ENCODE measurements around the gene IL17RD.

The IL17RD gene

DNA sequence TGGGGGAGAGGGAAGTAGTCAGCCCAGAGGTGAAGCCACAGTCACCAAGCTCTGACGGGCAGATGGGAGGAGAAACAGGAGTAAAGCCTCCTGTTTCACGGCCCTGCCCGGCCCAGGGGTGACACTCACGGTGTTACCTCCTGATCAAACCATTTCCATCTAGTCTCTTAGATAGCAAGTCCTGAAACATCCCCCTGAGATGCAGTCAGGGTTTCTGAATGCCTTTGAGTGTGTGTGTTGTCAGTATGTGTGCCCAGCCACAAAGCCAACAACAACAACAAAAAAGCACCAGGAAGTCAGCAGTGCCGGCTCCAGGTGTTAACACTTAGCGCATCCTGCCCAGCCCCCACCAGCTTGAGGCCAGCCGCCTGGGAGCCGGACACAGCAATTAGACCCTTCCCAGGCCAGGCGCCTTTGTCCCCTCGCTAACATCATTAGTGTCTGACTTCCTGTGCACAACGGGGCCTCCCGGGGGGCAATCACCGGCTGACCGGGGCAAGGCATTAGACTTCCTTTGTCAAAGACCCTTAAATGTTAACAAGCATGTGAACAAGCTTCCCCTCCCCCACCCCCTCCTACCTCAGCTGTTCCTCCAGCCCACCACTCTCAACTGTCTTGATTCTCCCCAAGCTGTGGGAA is 34.5 kb downstream of the IL17RD start:
- no peak for DNase-seq (ENCODE audit: low read depth)

DNA sequence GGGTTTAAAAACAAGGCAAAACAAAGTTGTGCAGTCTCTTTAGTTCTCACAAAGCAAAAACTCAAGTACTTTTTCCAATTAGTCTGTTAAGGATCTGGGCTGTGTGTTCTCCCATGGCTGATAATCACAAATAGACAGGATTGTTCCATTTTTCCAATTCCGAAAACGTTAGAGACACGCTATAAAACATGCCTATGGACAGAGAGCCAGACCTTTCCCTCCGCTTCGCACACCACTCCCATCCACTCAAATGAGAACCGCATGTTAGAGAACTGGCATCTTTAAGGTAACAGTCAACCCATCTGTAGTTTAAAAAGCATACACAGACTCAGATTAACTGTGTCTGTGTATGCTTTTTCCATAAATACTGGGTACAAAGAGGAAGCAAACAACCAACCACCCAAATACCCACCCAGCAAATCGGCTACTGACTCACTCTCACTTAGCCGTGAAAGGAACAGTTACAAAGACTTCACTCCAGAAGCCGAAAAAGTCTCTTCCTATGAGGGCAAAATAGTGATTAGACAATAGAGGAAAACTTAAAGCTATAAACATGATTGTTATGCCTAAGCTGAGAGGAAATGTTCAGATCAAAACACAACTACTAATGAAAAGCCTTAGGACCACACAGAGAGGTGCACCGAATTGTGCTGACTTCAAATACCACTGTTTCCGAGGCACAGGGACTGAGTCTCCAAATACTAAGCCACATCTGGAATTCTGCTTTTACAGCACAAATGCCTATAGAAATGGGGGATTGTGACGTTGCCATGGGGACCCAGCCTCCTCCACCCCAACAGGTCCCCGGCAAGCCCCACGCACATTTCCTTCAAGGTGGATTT is 36.1 kb downstream of the IL17RD start:
- no peak for DNase-seq (ENCODE audit: low read depth)

DNA sequence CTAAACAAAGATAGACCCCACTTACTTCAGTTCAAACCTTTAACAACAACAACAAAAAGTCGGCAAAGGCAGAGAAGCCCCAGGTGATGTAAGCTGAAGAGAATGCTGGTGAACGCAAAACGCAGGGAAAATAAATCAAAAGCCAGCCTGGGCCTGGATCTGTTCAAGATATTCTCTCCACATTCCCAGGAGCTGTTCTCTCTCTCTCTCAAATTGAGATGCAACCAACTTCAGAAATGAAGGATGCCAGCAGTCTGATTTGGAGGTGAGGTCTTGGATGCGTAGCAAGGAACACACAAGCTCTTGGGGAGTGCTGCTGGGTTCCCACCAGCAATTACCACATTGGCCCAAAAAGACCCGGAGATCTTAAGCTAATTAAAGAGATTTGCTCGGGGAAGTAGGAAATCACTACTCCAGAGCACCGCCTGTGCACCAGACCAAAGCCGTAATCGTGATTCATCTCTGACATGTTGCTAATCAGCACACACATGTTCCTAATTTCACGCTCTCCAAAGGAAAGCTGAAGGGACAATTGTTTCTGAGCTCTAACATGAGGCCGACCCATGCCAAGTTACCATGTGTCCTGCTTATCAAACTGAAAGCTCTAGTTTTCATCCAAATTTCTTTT is 37.1 kb downstream of the IL17RD start:
- peak; percentile 36 for DNase-seq (ENCODE audit: low read depth)

DNA sequence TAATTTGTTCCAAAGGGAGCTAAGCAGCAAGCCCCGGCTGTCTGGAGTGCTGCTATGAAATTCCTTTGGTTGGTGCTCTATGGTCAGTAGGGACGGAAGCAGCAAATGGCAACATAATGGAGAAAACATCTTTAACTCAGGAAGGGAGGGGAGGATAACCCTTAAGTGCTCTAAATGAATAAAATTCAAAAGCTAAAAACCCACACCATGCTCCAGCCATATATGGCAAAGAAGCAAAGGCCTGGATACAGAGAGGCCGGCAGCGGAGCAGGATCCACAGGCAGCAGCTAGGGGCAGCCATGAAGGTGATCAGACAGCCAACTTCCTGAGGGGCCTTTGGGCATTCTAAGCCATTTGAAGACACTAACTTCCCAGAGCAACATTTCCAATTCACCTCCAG is 38.9 kb downstream of the IL17RD start:
- DNase-seq (ENCODE audit: low read depth) = no peak

DNA sequence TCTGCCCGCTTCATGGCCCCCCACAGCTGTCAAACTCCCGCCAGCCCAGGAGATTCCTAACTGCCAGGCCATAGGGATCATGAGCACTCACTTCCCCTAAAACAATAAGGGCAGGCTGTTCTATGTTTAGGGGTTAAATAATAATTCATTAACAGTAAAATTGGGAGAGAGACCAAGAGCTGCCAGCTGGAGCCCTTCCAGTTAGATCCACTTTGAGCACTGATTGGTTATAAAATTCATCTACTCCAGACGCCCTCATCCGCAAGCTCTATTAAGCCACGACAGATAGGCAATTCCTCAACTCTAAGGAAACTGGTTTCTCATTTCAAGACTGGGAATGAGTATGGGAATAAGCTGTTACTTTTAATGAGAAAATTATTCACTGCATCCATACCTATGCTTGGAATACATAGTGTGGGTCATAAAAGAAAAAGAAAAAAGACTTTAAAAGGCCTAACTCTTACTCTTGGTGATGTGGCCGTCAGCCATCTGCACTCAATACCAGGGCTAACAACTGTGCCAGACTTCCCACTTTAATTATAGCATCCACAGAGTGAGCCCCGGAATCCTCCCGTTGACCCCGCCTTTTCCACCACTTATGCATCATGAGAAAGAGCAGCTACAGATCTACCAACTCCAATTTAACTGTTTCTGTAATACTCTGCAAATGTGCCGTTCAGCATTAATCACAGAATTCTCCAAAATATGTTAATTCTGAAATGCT is 44.5 kb downstream of the IL17RD start:
- DNase-seq (ENCODE audit: low read depth) = no peak

DNA sequence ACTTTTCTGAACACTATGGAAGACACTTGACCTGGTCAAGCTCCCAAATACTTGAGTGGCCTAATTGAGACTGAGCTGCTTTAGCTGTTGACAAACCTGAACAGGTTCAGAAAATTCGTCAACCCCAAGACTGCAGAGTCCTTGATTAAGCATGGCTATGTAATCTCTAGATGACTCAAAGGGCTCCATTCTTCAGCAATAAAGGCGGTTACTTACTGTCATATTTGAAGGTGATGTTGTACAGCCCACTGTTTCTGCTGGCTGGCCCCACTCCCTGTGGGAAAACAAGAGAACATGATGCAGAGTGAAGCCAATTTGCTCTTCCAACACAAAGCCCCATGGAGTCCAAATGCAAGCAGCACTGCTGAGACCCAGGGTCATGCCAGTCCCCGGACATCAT is 45.1 kb downstream of the IL17RD start:
- no peak for DNase-seq (ENCODE audit: low read depth)

DNA sequence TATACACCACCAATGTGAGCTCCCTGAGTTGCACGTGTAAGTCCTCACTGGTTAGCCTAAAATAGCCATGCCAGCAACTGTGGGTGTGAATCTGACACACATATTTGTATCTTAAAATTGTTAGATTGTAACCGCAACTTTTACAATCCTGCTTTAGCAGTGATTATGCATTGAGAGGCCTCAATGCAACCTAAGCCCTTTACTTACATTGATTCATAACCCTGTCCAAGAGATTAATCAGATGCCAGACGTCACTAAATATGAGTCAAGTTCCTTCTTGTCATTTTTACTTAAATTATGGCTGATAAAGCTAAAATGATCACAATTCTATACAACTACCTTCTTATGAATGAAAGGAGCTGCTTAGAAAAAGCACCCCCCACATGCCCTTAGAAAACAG is 46.9 kb downstream of the IL17RD start:
- DNase-seq (ENCODE audit: low read depth) = no peak

DNA sequence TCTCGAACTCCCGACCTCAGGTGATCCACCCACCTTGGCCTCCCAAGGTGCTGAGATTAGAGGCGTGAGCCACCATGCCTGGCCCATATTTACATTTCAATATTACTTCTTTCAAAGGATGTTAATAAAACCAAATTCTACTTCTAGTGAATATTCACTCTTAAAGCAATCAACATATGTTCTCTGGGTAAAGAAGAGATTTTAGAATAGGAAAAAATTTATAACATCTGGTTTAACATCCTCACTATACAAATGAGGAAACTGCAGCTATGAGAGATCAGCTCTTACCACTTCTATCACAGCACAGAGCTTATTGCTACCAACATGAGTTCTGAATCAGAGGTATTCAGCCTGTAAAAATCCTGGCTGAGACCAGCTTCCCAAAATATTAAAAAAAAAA is 48.7 kb downstream of the IL17RD start:
- DNase-seq (ENCODE audit: low read depth) = no peak

DNA sequence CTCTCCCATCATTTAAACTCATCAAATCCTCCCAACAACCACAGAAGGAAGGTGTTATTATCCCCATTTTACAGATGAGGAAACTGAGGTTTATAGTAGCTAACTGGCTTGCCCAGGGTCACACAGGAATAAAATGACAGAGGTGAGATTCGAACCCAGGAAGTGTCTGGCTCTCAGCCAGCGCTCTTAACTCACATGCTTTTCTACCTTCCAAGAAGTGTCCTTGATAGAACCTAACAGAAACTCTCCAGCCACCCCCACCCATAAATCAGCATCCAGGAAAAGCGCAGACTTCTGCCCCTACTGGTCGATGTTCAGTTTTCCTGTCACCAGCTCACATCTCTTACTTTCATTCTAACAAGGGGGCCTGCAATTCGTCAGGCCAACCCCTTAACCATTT is 52.9 kb downstream of the IL17RD start:
- DNase-seq (ENCODE audit: low read depth) = no peak

DNA sequence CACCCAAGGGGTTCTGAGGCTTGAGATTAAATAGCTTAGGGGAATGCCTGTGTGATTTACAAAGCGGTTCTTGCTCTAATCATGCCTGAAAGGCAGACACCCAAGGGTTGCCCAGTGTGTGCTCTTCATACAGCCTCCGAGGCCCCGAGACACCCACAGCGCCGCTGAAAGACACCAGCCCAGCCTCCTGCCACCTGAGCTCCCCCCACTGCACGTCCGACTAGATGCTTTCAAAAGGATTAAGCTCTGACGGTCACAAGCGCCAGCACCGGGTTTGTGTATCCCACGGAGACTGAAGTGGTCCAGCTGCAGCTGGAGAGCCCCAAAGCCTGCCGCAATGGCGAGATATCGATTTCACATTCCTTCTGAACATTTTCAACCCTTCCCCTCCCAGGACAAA is 54.4 kb downstream of the IL17RD start:
- no peak for DNase-seq (ENCODE audit: low read depth)

DNA sequence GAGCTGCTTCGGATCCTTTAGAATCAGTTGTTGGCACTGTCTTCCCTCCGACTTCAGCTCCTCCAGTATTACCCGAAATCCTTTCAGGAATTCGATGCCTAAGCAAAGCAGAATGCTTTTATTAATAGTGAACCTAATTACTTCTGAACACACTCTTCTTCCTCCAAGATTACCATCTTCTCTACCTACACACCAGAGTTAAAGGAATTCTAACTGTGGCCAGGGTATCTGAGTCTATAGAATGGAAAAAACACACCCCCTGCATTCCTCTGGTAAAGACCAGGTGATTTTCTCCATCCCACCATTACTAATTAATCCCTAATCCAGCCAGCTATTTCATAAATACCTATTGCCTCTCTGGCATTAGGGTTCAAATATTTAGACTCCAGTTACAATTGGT is 54.9 kb downstream of the IL17RD start:
- DNase-seq (ENCODE audit: low read depth) = no peak

DNA sequence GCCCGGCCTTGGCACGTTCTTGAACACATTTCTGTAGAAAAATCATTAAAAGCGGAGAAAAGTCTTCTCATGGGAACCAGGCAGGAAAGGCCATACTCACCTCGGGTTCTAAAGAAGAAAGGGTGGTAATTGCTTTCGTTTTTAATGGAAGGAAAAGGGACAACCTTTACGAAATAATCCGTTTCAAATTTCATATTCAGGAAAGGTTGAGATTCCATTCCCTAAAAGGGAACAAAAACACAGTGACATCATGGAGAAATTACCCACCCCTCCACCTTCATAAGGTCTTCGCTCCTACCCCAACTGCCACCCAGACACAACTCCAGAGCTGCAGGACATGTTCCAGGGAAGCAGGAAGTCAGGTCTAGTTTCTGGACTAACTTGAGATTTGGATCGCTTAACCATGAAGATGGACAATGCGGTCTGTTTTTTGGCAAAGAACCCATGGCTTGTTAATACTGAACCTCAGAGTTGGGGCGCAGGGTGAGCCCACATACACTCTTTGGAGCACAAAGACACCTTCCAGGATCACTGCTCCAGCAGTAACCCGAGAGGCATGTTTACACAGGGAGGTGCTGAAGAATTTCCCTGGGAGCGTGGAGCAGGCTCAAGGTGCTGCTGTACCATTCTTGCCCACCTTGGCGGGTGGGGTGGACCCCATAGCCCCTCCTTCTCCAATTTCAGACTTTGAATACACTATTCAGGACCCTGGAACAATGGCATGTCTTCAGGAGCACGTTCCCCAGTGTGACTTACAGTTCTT is 55.5 kb downstream of the IL17RD start:
- DNase-seq (ENCODE audit: low read depth) = no peak

DNA sequence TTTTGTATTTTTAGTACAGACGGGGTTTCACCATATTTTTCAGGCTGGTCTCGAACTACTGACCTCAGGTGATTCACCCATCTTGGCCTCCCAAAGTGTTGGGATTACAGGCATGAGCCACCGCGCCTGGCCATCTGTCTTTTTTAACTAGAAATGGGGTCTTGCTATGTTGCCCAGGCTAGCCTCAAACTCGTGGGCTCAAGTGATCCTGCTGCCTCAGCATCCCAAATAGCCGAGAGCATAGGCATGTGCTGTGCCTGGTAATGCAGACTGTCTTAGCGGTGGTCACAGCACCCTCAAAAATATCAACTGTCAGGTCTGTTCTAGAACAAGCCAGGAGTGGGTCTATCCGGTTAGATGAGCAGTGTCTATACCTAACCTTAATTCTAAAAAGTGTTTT is 56.5 kb downstream of the IL17RD start:
- DNase-seq (ENCODE audit: low read depth) = no peak

DNA sequence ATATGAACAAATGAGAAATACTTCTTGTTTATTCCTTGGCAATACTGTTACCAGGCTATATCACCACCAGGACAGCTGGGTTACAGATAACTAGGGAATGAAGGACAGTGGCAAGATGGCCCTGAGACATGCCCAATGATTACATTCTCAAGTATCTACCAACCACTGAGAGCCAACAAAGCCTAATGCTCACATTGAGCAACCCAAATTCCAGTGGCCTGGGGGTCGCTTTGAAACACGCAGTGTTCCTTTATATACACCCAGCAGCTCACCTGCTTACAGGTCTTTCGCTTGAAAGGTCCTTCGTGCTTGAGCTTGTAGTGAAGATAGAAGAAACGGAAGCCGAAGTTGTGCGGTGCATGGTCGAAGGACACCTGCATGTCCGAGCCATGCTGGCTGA is 59.6 kb downstream of the IL17RD start:
- no peak for DNase-seq (ENCODE audit: low read depth)

DNA sequence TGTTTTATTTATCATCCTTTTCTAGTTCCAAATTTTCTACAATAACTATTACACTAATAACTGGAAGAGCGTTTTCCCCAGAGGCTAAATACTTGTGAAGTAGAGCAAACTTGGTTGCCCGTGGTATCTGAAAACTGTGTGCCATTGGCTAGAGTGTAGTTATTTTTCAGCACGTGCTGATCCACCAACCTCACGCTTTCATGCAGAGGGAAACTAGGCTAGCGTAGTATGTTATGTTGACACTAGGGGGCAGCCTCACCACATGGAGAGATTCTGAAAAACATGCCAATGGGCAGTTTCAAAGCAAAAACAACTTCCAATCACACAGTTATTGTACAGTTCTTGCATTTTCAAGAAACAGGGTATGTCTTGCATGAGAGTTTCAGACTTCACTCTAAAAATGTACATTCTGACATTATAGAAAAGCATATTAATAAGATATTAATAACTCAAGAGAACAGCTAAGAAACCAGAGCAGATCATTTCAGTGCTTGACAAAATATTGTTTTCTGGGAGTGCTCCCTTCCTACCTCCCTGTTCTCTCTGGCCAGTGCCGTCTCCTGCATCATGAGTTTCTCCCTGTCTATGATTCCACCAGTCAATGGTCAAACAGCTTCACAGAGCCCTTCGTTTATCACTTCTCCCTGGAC is 65.0 kb downstream of the IL17RD start:
- DNase-seq (ENCODE audit: low read depth) = peak; percentile 78

DNA sequence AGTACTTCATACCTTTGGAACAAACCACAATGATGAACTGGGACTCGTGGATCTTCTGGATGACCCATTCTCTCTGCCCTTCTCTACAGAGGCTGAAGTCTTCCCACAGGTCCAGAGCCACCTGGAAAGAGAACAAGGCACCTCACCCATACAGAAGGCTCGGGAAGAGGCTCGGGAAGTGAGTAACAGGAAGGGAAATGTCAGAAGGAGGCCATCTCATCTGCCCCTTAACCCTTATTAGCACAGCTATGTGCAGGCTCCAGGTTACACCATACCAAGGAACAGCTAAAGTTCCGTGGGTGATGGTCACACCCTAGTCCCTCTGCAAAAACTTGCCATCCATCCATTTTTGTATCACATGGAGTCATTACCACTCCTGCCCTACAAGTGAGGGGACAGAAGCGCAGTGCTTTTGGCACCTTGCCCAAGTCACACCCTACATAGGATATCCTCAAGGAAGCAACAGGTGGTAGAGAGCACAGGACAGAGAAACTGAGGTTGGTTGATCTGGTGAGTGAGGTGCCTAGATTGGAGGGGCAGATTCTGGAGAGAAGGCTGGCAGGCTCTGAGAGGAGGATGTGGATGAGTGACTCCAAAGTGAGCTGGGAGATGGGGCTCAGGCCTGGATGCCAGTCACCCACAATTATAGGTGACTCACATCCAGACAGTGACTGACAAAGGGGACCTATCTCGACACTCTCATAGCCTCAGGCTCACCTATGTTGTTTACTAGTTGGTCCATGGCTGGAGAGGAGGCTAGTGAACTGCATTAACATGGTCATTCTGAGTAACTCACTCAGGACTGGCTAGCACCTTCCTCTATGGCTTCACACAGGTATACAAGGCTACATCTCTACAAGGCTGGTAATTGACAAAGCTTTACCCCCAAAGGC is 66.5 kb downstream of the IL17RD start:
- no peak for DNase-seq (ENCODE audit: low read depth)

DNA sequence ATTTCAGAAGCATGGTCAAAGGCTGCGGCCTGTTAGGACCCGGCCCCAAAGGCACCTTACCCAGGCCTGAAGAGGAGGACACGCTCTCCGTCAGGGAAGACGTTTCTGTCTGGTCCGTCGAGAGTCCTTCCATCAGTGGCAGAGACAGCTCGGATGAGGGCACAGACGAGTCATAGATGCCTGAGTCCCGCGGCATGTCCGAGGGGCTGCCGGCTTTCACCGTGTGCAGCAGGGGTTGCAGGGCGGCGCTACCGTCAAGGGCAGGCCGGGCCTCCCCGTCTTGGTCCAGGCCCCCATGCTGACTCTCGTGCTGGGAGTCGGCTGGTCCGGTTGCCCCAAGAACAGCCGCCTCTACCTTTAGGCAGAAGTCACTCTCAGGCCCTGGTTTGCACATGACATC is 67.6 kb downstream of the IL17RD start:
- DNase-seq (ENCODE audit: low read depth) = no peak

DNA sequence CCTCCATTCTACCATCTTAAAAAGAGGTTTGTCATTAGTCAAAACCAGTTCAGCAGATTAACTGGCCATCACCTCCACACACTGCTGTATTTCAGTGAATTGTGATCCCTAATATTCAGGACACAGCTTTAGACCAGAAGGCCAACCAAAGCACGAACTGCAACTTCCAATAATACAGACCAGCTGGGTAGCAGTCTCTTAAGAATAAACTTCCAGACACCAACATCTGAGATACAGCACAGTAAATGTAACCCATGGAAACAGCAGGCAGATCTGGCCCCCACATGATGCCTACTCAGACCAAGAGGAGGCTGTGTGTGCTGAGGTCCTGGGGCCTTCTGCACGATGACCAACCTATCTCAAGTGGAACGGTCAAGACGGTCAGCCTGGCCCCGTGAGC is 69.8 kb downstream of the IL17RD start:
- no peak for DNase-seq (ENCODE audit: low read depth)

DNA sequence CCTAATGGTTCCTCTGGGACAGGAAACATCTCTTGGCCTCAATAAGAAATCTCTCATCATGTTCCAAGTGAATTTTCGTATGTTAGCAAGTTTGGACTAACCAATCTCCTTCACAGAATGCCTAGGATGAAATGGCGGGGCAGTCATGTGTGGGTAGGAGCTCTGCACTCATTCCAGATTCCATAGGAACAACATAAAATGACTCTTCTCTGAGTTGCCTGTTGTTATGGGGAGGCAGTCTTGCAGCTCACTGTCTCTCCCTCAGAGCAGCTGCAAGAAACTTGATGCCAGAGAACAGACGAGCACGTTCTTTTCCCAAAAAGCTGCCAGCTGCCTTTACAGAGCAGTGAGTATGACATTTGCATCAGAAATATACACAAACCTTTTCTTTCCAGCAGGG is 70.6 kb downstream of the IL17RD start:
- peak; percentile 31 for DNase-seq (ENCODE audit: low read depth)

DNA sequence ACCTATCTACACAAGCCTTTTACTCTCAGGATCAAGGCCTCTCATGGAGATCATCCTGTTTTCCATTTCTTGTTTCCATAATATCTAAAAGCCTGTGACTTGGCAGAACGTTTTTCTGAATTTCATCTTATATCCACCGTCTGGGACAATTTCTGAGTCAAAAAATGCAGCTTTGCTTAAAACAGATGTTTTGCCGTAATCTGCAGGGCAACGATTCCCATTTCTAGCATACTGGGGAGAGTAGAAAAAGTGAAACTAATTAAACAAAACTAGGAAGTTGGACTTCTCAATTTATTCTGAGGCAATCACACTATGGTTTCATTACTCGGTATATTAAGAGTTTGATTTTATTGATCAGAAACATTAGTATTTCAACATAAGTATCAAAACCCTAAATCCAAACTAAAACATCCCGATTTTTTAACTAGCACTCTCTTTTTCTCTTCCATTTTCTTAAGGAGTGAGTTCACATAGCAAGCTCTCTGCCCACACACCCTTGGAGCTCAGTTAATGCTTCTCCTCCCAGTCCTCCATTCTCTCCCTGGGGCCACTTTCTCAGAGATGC is 71.1 kb downstream of the IL17RD start:
- DNase-seq (ENCODE audit: low read depth) = no peak

Data from iris pigment epithelial cell (primary cell).